Chondrocyte (in vitro differentiated cells): ENCODE measurements around the gene FBXW8. TPM values are rescaled to one million over a fixed set of nuclear protein-coding genes. Genes with fewer than 3 reads are reported as not detected.
A peak's percentile ranks its signal among the peaks of the same experiment; 100 is the strongest.
"Not testable (repeated sequence)": the region's sequence is repeated elsewhere in the genome, so short reads cannot be mapped to it uniquely, and the experiment has no call there.

Experiments
- DNase-seq: peaks from one replicate; pipeline ENCODE4 v3.0.0; 2021; ENCODE audit warnings: mixed read lengths, low spot score
- H3K27ac Mint-ChIP-seq: one replicate; pipeline ENCODE4 v1.8.0; 2021; ENCODE audit warnings: mild to moderate bottlenecking, moderate library complexity, mixed read lengths; ENCODE audit not compliant: unreplicated experiment
- H3K27me3 Mint-ChIP-seq: 2 replicates; pipeline ENCODE4 v1.8.0; 2021; ENCODE audit warnings: low read depth, mixed read lengths
- H3K36me3 Mint-ChIP-seq: 2 replicates; pipeline ENCODE4 v1.8.0; 2021; ENCODE audit warnings: low read depth, mixed read lengths
- H3K4me1 Mint-ChIP-seq: 2 replicates; pipeline ENCODE4 v1.8.0; 2021; ENCODE audit warnings: low read depth, mild to moderate bottlenecking, mixed read lengths
- H3K4me3 Mint-ChIP-seq: one replicate; pipeline ENCODE4 v1.8.0; 2021; ENCODE audit warnings: mild to moderate bottlenecking, moderate library complexity, mixed read lengths; ENCODE audit not compliant: unreplicated experiment
- H3K9me3 Mint-ChIP-seq: 2 replicates; pipeline ENCODE4 v1.8.0; 2021; ENCODE audit warnings: low read depth, mixed read lengths
- CTCF ChIP-seq: fragments of 200-600 bp; sonication (generic); IDR thresholded peaks from 2 replicates; pipeline ENCODE4 v1.5.0; 2021; ENCODE audit warnings: antibody characterized with exemption, mild to moderate bottlenecking, moderate library complexity
- total RNA-seq: library from RNA; stranded (reverse); gene quantifications from 3 replicates; pipeline ENCODE4 v1.2.1, GENCODE V29; 2021

Gene FBXW8
- total RNA-seq, 1 donor from 2014 or later = 30.3 TPM

- Mint-ChIP-seq H3K4me3 (no peak overlapping the region), H3K9me3 (no peaks in the 10 kb centered on the region), H3K27ac (no peak overlapping the region), H3K27me3 (peaks cover 10% of the 10 kb centered on the region), H3K36me3 (no peaks in the 10 kb centered on the region), H3K4me1 (peaks cover 28% of the 10 kb centered on the region)
- DNase-seq = no peak
- TF ChIP-seq CTCF = no peak
These were observed 141.8 kb downstream of the FBXW8 start for GRCh38 chr12:117052386-117053049.

- Mint-ChIP-seq H3K4me3 (no peak overlapping the region), H3K9me3 (no peaks in the 10 kb centered on the region), H3K4me1 (peaks cover 23% of the 10 kb centered on the region), H3K36me3 (no peaks in the 10 kb centered on the region), H3K27me3 (peaks cover 10% of the 10 kb centered on the region), H3K27ac (no peak overlapping the region)
- no peak for DNase-seq
- TF ChIP-seq CTCF = no peak
These were observed 142.3 kb downstream of the FBXW8 start for GRCh38 chr12:117053050-117053400.

GRCh38 chr12:117053597-117054201 lies 142.9 kb downstream of the FBXW8 start:
- Mint-ChIP-seq H3K27ac (peak overlapping the region; percentile 27), H3K4me1 (peaks cover 17% of the 10 kb centered on the region)
- no peak for DNase-seq

GRCh38 chr12:117054279-117054678 lies 143.5 kb downstream of the FBXW8 start:
- H3K4me1 Mint-ChIP-seq = peaks cover 11% of the 10 kb centered on the region
- H3K36me3 Mint-ChIP-seq = no peaks in the 10 kb centered on the region
- H3K4me3 Mint-ChIP-seq = no peak overlapping the region
- TF ChIP-seq CTCF = no peak
- H3K27ac Mint-ChIP-seq = no peak overlapping the region
- no peaks in the 10 kb centered on the region for H3K9me3 Mint-ChIP-seq
- DNase-seq = no peak
- peaks cover 10% of the 10 kb centered on the region for H3K27me3 Mint-ChIP-seq

More at GRCh38 chr12:117053597-117054201, 142.9 kb downstream of the FBXW8 start:
- no peak for TF ChIP-seq CTCF
- Mint-ChIP-seq H3K27me3 (peaks cover 10% of the 10 kb centered on the region), H3K36me3 (no peaks in the 10 kb centered on the region), H3K9me3 (no peaks in the 10 kb centered on the region), H3K4me3 (no peak overlapping the region)

GRCh38 chr12:117057626-117058025 lies 146.9 kb downstream of the FBXW8 start:
- not testable (repeated sequence) for H3K4me1 Mint-ChIP-seq, H3K4me3 Mint-ChIP-seq
- H3K27me3 Mint-ChIP-seq = peaks cover 13% of the 10 kb centered on the region

More at GRCh38 chr12:117057626-117058025, 146.9 kb downstream of the FBXW8 start:
- H3K36me3 Mint-ChIP-seq, DNase-seq, H3K9me3 Mint-ChIP-seq, H3K27ac Mint-ChIP-seq: not testable (repeated sequence)
